ENCODE data around the gene MED9. TPM values are rescaled to one million over a fixed set of nuclear protein-coding genes. Genes with fewer than 3 reads are reported as not detected.

Gene MED9
- total and polyA plus RNA-seq, 2 of the 4 experiments (the other 2 are of a cell fraction), result 6.1 to 10.1 TPM

DNA sequence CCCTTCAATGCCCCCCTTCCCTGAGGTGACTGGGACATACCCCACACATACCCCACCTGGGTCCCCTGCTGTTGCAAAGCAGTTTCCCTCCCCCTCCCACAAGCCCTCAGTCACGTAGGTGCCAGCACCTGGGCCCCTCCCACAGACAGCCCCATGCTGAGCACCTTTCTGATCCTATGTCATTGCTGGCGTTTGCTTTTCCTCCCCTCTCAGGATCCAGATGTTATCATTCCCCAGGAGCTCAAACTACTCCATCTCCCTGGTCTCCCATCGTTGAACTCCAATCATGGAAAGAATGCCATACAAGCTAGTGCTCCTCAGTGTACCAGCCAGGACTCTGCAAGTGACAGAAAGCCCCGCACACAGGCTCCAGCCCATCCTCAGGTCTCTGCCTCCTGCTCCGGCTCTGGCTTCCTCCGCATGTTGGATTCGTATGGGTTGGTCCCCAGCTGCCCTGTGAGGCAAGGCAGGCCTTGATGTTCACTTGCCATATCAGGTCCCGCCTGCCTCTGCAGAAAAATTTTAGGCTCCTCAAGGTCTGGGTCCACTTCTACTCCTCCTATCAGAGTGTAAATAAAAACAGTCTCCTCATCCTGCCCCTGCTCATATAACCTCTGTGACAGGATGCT, 31.4 kb upstream of the MED9 start (continued):
- TF ChIP-seq, protein P1, sequence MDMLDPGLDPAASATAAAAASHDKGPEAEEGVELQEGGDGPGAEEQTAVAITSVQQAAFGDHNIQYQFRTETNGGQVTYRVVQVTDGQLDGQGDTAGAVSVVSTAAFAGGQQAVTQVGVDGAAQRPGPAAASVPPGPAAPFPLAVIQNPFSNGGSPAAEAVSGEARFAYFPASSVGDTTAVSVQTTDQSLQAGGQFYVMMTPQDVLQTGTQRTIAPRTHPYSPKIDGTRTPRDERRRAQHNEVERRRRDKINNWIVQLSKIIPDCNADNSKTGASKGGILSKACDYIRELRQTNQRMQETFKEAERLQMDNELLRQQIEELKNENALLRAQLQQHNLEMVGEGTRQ (IDR thresholded peaks at IDR 0.05; ENCODE audit: low read depth, low read length), result no peak

DNA sequence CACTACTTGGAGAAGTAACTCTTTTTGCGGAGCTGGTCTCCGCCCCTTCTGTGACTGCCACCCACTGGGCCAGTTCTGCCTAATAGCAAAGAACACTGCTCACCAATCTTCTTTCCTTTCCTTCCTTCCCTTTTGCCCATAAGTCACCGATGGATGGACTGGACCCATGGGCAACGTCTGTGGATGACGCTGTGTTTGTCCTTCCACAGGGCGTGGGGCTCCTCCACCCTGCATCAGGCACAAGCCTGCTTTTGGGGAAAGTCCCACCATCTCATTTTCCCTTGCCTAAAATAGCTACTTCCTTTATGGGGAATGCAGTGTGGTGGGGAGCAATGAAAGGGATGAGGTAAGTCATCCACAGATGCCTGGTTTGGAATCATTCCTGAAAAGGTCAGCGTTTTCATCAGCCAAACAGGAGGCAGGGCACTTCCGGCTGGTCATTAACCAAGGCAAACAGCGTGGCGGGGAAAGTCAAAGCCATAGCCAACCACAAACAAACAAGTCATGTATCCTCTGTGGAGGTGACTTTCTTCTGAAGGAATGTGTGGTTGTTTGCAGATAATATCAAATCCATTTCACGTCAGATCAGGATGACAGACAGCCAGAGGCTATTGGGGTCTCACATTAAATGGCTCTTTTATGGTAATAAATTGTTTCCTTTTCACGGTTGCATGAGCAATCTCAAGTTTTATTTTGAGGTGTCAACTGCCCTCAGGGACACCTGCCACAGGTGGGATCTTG, 30.7 kb upstream of the MED9 start:
- peak overlapping the region; percentile 53; the same call in 1 of the 2 replicates for H3K27ac ChIP-seq (ENCODE audit: insufficient read depth, low read length)
- intact Hi-C loops (cut with micrococcal nuclease), result no loop called here
- peak overlapping the region; percentile 88 for H2AFZ ChIP-seq (replicated peaks; ENCODE audit: low read length, poor library complexity)
- no peaks in the 10 kb centered on the region for H4K20me1 ChIP-seq (ENCODE audit: insufficient read depth, low read length)
- peaks cover 14% of the 10 kb centered on the region for H3K9me1 ChIP-seq (ENCODE audit: insufficient read depth, low read length)
- H3K9me3 ChIP-seq (ENCODE audit: control insufficient read depth, insufficient read depth, low read length), result no peaks in the 10 kb centered on the region
- peak overlapping the region; percentile 96 for H4K91ac ChIP-seq (ENCODE audit: insufficient read depth, low read depth, low read length)
- H3K56ac ChIP-seq (ENCODE audit: extremely low read depth, insufficient read depth, low read length), result no peak overlapping the region; the same call in 1 of the 2 replicates
- no peaks in the 10 kb centered on the region for H3K36me3 ChIP-seq (ENCODE audit: control insufficient read depth, insufficient read depth, low read length)
- no peak overlapping the region for H3K9ac ChIP-seq (ENCODE audit: low read depth, low read length)
- in situ Hi-C loops (cut with MboI; ENCODE audit: low sequenced_read_pairs), result no loop called here
- H3K79me1 ChIP-seq (ENCODE audit: low read depth in 1 of 2, low read length in 2 of 2), result no peaks in the 10 kb centered on the region
- peak overlapping the region; percentile 81 for H3K14ac ChIP-seq (replicated peaks; ENCODE audit: low read depth, low read length)
- BruUV-seq (replicated peaks), result no TSS peak
- peak overlapping the region; percentile 91 for H2BK20ac ChIP-seq (ENCODE audit: low read depth, low read length)
- no peak overlapping the region for H3K4me3 ChIP-seq (ENCODE audit: insufficient read depth, low read depth, low read length)
- DNase-seq, result peak; percentile 96
- peak overlapping the region; percentile 99 for H2AK5ac ChIP-seq (ENCODE audit: low read depth, low read length)
- H2BK15ac ChIP-seq (ENCODE audit: low read depth, low read length), result peak overlapping the region; percentile 96; the same call in 2 of the 3 replicates
- H3K27me3 ChIP-seq (ENCODE audit: control insufficient read depth, insufficient read depth, low read length), result peaks cover 2% of the 10 kb centered on the region
- peak overlapping the region; percentile 96 for H3K4ac ChIP-seq (ENCODE audit: low read depth, low read length)
- H4K8ac ChIP-seq (ENCODE audit: low read depth in 2 of 2, low read length in 2 of 2), result peak overlapping the region; percentile 72 to 91
- H4K5ac ChIP-seq (ENCODE audit: low read depth, low read length), result peak overlapping the region; percentile 10; the same call in 1 of the 2 replicates
- peak overlapping the region; percentile 95 for H2BK120ac ChIP-seq (ENCODE audit: low read depth, low read length)
- CTCF ChIA-PET, result interaction anchor here (1.2 kb wide), 1 partner anchor 10 kb away, joined by 3 read pairs; no protein-coding TSS in a partner anchor
- peak overlapping the region; percentile 70 for H2AK9ac ChIP-seq (replicated peaks; ENCODE audit: low read depth, low read length, poor library complexity)
- peak; percentile 84 for ATAC-seq (ENCODE audit: low read depth)
- H3K4me1 ChIP-seq (ENCODE audit: control insufficient read depth, insufficient read depth, low read length), result peaks cover 11% of the 10 kb centered on the region
- dilution Hi-C loops (cut with HindIII; ENCODE audit: low sequenced_read_pairs, unreplicated experiment), result no loop called here
- H3K18ac ChIP-seq (ENCODE audit: low read depth, low read length), result peak overlapping the region; percentile 10
- peak overlapping the region; percentile 56 for H2BK5ac ChIP-seq (ENCODE audit: low read depth, low read length, poor library complexity, severe bottlenecking)
- peak overlapping the region; percentile 80; the same call in 1 of the 2 replicates for H3K23ac ChIP-seq (ENCODE audit: low read depth, low read length)
- POLR2A ChIA-PET (ENCODE audit: unreplicated experiment), result no interaction called here
- 50% methylated on average over 1 of the region's 12 CpGs; no CpG with 5 or more reads in 1 of the 2 experiments for WGBS, 2 experiments (ENCODE audit: extremely low coverage in 2 of 2, insufficient read length in 1 of 2)
- H3K4me2 ChIP-seq (ENCODE audit: low read depth, low read length), result 0 out of 2 replicates have a peak overlapping the region, but pooled peaks have one; percentile 3
- TF ChIP-seq RCOR1 (IDR thresholded peaks at IDR 0.05; ENCODE audit: insufficient replicate concordance, low read length) (no peak), MAZ (IDR thresholded peaks at IDR 0.05; ENCODE audit: borderline replicate concordance, low read depth, low read length) (peak; percentile 62; the same call in 1 of the 2 replicates), RFX5 (IDR thresholded peaks at IDR 0.05; ENCODE audit: low read depth, low read length) (no peak), MAFK (IDR thresholded peaks at IDR 0.05; ENCODE audit: low read depth, low read length) (peak; percentile 77), CEBPB (IDR thresholded peaks at IDR 0.05; ENCODE audit: low read depth, low read length) (peak; percentile 68), NFE2L2 (IDR thresholded peaks at IDR 0.05; ENCODE audit: low read depth, low read length) (peak; percentile 28; the same call in 1 of the 2 replicates), FOS (IDR thresholded peaks at IDR 0.05; ENCODE audit: low read depth, low read length) (peak; percentile 33; the same call in 1 of the 2 replicates), CHD1 (IDR thresholded peaks at IDR 0.05; ENCODE audit: low read depth, low read length) (no peak)
- TF ChIP-seq, protein P2, sequence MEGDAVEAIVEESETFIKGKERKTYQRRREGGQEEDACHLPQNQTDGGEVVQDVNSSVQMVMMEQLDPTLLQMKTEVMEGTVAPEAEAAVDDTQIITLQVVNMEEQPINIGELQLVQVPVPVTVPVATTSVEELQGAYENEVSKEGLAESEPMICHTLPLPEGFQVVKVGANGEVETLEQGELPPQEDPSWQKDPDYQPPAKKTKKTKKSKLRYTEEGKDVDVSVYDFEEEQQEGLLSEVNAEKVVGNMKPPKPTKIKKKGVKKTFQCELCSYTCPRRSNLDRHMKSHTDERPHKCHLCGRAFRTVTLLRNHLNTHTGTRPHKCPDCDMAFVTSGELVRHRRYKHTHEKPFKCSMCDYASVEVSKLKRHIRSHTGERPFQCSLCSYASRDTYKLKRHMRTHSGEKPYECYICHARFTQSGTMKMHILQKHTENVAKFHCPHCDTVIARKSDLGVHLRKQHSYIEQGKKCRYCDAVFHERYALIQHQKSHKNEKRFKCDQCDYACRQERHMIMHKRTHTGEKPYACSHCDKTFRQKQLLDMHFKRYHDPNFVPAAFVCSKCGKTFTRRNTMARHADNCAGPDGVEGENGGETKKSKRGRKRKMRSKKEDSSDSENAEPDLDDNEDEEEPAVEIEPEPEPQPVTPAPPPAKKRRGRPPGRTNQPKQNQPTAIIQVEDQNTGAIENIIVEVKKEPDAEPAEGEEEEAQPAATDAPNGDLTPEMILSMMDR (conservative IDR thresholded peaks at IDR 0.05; ENCODE audit: low read depth, low read length), result no peak
- TF ChIP-seq, protein P1 (IDR thresholded peaks at IDR 0.05; ENCODE audit: low read depth, low read length), result no peak
